GM21381 (cell line): ENCODE data around the gene N4BP2.

Experiments used
- ATAC-seq: cut with Tn5 transposase; IDR thresholded peaks from one replicate; pipeline ENCODE4 v1.9.1; 2021; ENCODE audit warnings: mild to moderate bottlenecking, moderate library complexity; ENCODE audit not compliant: unreplicated experiment

Gene N4BP2

GRCh38 chr4:40149960-40150385, 93.3 kb downstream of the N4BP2 start:
- no peak for ATAC-seq

- no peak for ATAC-seq
These were observed 94.3 kb downstream of the N4BP2 start for GRCh38 chr4:40150932-40151331.

GRCh38 chr4:40152637-40153036, 96.0 kb downstream of the N4BP2 start:
- no peak for ATAC-seq

- no peak for ATAC-seq
These were observed 100.8 kb downstream of the N4BP2 start for GRCh38 chr4:40157436-40157835.

GRCh38 chr4:40160258-40160657, 103.6 kb downstream of the N4BP2 start:
- no peak for ATAC-seq

- ATAC-seq, result no peak
These were observed 107.8 kb downstream of the N4BP2 start for GRCh38 chr4:40164459-40164858.

GRCh38 chr4:40165916-40166315, 109.3 kb downstream of the N4BP2 start:
- ATAC-seq, result no peak

GRCh38 chr4:40168070-40168469, 111.4 kb downstream of the N4BP2 start:
- ATAC-seq, result no peak

- peak; percentile 55 for ATAC-seq
These were observed 113.9 kb downstream of the N4BP2 start for GRCh38 chr4:40170588-40170987.

GRCh38 chr4:40173470-40173875, 116.8 kb downstream of the N4BP2 start:
- ATAC-seq, result peak; percentile 89

GRCh38 chr4:40176602-40177001, 120.0 kb downstream of the N4BP2 start:
- no peak for ATAC-seq

GRCh38 chr4:40177591-40177990, 120.9 kb downstream of the N4BP2 start:
- ATAC-seq, result no peak

GRCh38 chr4:40178672-40179071, 122.0 kb downstream of the N4BP2 start:
- no peak for ATAC-seq

GRCh38 chr4:40179360-40179759, 122.7 kb downstream of the N4BP2 start:
- no peak for ATAC-seq

GRCh38 chr4:40180356-40180755, 123.7 kb downstream of the N4BP2 start:
- no peak for ATAC-seq

GRCh38 chr4:40182001-40182400, 125.4 kb downstream of the N4BP2 start:
- ATAC-seq, result no peak

GRCh38 chr4:40182954-40183353, 126.3 kb downstream of the N4BP2 start:
- ATAC-seq, result no peak

GRCh38 chr4:40183615-40184411, 127.2 kb downstream of the N4BP2 start:
- no peak for ATAC-seq

- ATAC-seq, result no peak
These were observed 129.4 kb downstream of the N4BP2 start for GRCh38 chr4:40185830-40186664.

GRCh38 chr4:40186665-40187014, 130.0 kb downstream of the N4BP2 start:
- ATAC-seq, result no peak

GRCh38 chr4:40187386-40187906, 130.8 kb downstream of the N4BP2 start:
- ATAC-seq, result no peak

GRCh38 chr4:40190019-40190418, 133.4 kb downstream of the N4BP2 start:
- ATAC-seq, result no peak
